ENCODE results near the gene ANAPC16.

ANAPC16 gene

DNA sequence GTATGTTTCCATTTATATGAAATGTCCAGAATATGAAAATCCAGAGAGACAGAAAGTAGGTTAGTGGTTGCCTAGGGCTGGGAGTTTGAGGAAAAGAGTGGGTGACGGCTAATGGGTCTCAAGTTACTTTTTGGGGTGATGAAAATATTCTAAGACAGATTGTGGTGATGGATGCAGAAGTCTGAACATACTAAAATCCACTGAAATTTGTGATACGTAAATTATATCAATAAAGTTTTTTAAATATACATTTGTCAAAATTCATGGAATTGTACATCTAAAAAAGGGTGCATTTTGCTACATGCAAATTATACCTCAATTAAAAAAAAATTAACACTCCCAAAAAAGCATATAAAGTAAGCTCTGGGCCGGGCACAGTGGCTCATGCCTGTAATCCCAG is 67.3 kb downstream of the ANAPC16 start:
- no peak for DNase-seq

Data from T-helper 9 cell (primary cell).